DND-41 (cell line): ENCODE results near the gene COL2A1.

Experiments used
- CTCF ChIP-seq: IDR thresholded peaks from 2 replicates; pipeline ENCODE4 v1.5.1; 2012; ENCODE audit warnings: borderline replicate concordance, low read length, moderate library complexity, mild to moderate bottlenecking; ENCODE audit not compliant: poor library complexity, severe bottlenecking; ENCODE audit errors: extremely low read depth
- EZH2 ChIP-seq: IDR thresholded peaks from 3 replicates; pipeline ENCODE4 v1.6.1; 2012; ENCODE audit warnings: borderline replicate concordance, low read depth, mild to moderate bottlenecking, moderate library complexity, low read length, inconsistent platforms; ENCODE audit not compliant: severe bottlenecking

- no peak for TF ChIP-seq CTCF
- TF ChIP-seq EZH2: no peak
These were observed 45.9 kb upstream of the COL2A1 start for GRCh38 chr12:48050174-48050573.
